GM10266 (cell line): ENCODE results near the gene DNAAF3.

Source experiments
- DNase-seq: peaks from one replicate; pipeline ENCODE4 v3.0.0; 2012; ENCODE audit errors: extremely low spot score
- TF ChIP-seq, protein P1 (sequence below): IDR thresholded peaks from 2 replicates; pipeline ENCODE4 v1.5.1; 2012; ENCODE audit warnings: mild to moderate bottlenecking, low read depth; ENCODE audit not compliant: control insufficient read depth, insufficient read depth; ENCODE audit errors: missing control alignments

The DNAAF3 gene

DNA sequence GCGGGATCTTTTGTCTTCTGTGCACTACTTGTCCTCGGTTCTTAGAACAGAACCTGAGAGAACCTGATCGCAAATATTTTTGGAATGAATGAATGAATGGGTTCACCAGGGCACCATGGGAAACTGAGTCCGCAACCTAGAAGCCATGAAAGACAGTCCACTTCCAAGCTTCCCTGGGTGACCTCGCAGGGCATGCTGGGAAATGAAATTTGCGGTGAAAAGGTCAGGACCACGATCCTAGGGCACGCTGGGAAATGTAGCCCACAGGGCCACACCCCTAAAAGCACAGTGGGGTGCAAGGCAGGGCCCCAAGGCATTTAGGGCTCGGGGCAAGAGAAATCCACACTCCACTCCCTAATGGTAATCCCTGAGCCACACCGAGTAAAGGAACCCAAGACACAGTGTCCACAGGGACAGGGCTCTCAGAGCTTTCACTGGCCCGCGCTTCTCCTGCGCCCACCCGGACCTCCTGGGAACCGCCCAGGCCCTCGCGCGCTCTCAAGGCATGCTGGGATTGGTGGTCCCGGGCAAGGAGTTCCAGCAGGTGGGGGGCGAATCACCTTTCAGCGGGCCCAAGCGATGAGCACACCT, 47.9 kb downstream of the DNAAF3 start:
- TF ChIP-seq, protein P1, sequence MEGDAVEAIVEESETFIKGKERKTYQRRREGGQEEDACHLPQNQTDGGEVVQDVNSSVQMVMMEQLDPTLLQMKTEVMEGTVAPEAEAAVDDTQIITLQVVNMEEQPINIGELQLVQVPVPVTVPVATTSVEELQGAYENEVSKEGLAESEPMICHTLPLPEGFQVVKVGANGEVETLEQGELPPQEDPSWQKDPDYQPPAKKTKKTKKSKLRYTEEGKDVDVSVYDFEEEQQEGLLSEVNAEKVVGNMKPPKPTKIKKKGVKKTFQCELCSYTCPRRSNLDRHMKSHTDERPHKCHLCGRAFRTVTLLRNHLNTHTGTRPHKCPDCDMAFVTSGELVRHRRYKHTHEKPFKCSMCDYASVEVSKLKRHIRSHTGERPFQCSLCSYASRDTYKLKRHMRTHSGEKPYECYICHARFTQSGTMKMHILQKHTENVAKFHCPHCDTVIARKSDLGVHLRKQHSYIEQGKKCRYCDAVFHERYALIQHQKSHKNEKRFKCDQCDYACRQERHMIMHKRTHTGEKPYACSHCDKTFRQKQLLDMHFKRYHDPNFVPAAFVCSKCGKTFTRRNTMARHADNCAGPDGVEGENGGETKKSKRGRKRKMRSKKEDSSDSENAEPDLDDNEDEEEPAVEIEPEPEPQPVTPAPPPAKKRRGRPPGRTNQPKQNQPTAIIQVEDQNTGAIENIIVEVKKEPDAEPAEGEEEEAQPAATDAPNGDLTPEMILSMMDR: no peak

DNA sequence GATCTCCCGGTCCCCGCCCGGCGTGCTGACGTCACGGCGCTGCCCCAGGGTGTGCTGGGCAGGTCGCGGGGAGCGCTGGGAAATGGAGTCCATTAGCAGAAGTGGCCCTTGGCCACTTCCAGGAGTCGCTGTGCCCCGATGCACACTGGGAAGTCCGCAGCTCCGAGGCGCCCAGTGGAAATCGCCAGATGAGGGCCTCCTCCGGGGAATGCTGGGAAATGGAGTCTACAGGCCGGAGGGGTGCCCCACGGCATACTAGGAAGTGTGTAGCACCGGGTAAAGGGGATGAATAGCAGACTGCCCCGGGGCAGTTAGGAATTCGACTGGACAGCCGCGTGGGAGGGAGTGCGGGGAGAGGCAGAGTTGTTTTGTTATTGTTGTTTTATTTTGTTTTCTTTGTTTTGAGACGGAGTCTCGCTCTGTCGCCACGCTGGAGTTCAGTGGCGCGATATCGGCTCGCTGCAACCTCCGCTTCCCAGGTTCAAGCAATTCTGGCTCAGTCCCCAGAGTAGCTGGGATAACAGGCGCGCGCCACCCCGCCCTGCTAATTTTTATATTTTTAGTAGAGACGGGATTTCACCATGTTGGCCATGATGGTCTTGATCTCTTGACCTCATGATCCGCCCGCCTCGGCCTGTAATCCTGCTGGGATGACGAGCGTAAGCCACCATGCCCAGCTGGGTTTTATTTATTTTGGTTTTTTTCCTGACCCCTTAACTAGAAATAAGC, 48.6 kb downstream of the DNAAF3 start:
- TF ChIP-seq, protein P1: no peak
- peak; percentile 100 for DNase-seq

More for the DNA sequence above, 47.9 kb downstream of the DNAAF3 start:
- no peak for DNase-seq

DNA sequence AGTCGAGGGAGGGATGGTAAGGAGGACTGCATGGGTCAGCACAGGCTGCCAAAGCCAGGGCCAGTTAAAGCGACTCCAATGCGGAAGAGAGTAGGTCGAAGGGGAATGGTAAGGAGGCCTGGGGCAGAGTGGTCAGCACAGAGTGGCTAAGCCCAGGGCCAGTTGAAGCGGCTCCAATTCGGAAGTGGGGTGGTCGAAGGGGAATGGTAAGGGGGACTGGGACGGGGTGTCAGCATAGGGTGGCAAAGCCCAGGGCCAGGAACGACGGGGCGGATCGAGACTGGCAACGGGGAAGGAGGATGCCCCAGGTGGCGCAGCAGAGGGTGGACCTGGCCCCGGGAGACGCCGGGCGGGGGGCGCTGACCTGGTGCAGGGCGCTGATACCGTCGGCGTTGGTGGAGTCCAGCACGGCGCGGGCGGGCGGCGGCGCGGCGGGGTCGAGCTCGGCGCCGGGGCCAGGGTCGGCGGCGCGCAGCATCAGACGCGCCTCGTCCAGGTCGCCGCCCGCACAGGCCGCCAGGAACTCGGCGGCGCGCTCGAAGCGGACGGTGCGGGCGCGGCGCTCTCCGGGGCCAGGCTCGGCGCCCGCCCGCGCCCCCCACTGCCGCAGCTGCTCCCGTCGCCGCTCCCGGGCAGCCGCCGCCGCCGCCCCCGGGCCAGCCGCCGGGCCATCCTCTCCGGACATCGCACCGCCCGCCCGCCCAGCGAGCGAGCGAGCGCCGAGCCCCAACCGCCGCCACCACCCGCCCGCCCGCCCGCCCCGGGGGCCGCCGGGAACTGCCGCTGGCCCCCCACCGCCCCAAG, 49.4 kb downstream of the DNAAF3 start, which contains the start of gene PPP1R12C:
TSS of gene PPP1R12C (minus strand) at position 779 of the 804 bp plus-strand sequence. CDS start at position 685, 94 bp downstream.
- TF ChIP-seq, protein P1: no peak
- no peak for DNase-seq

DNA sequence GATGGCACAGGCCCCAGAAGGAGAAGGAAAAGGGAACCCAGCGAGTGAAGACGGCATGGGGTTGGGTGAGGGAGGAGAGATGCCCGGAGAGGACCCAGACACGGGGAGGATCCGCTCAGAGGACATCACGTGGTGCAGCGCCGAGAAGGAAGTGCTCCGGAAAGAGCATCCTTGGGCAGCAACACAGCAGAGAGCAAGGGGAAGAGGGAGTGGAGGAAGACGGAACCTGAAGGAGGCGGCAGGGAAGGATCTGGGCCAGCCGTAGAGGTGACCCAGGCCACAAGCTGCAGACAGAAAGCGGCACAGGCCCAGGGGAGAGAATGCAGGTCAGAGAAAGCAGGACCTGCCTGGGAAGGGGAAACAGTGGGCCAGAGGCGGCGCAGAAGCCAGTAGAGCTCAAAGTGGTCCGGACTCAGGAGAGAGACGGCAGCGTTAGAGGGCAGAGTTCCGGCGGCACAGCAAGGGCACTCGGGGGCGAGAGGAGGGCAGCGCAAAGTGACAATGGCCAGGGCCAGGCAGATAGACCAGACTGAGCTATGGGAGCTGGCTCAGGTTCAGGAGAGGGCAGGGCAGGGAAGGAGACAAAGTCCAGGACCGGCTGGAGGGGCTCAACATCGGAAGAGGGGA, 50.1 kb downstream of the DNAAF3 start:
- peak; percentile 85 for DNase-seq
- TF ChIP-seq, protein P1: no peak

DNA sequence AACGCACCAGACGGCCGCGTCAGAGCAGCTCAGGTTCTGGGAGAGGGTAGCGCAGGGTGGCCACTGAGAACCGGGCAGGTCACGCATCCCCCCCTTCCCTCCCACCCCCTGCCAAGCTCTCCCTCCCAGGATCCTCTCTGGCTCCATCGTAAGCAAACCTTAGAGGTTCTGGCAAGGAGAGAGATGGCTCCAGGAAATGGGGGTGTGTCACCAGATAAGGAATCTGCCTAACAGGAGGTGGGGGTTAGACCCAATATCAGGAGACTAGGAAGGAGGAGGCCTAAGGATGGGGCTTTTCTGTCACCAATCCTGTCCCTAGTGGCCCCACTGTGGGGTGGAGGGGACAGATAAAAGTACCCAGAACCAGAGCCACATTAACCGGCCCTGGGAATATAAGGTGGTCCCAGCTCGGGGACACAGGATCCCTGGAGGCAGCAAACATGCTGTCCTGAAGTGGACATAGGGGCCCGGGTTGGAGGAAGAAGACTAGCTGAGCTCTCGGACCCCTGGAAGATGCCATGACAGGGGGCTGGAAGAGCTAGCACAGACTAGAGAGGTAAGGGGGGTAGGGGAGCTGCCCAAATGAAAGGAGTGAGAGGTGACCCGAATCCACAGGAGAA, 50.9 kb downstream of the DNAAF3 start:
- TF ChIP-seq, protein P1: no peak
- DNase-seq: no peak

DNA sequence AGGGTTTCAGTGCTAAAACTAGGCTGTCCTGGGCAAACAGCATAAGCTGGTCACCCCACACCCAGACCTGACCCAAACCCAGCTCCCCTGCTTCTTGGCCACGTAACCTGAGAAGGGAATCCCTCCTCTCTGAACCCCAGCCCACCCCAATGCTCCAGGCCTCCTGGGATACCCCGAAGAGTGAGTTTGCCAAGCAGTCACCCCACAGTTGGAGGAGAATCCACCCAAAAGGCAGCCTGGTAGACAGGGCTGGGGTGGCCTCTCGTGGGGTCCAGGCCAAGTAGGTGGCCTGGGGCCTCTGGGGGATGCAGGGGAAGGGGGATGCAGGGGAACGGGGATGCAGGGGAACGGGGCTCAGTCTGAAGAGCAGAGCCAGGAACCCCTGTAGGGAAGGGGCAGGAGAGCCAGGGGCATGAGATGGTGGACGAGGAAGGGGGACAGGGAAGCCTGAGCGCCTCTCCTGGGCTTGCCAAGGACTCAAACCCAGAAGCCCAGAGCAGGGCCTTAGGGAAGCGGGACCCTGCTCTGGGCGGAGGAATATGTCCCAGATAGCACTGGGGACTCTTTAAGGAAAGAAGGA, 51.8 kb downstream of the DNAAF3 start:
- TF ChIP-seq, protein P1: no peak
- DNase-seq: no peak
